ENCODE data around the gene RITA1. TPM values are rescaled to one million over a fixed set of nuclear protein-coding genes. Genes with fewer than 3 reads are reported as not detected.

RITA1 gene
- total RNA-seq, 1 experiment from 2014 or later = 17.5 TPM

DNA sequence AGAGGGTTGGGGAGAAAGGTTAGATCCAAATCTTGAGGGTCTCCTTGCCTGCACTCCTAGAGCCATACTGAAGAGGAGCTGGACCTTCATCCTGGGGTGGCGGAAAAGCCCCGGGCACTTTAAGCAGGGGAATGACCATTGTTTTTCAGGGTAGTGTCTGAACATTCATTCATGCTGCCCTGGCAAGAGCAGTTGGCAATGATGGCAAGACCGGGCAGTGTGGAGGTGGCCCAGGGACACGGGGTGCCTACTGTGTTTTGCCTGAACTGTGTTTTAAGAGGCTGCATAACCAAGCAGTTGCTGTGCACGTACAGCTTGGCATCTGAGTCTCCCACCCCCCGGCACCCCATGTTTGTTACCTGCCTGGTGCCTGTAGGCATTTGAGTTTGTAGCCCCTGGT is 50.5 kb downstream of the RITA1 start:
- intact Hi-C loops (cut with micrococcal nuclease) = no loop called here
- no peak for DNase-seq (ENCODE audit: unreplicated experiment)
- H3K4me1 Mint-ChIP-seq (ENCODE audit: insufficient read depth, unreplicated experiment) = peaks cover 15% of the 10 kb centered on the region
- BruUV-seq (replicated peaks) = no TSS peak
- H3K9me3 Mint-ChIP-seq (ENCODE audit: unreplicated experiment) = no peaks in the 10 kb centered on the region
- ChIA-PET CTCF (interaction anchor here (0.5 kb wide), 1 partner anchor 186 kb away, joined by 4 read pairs; the partner anchor contains the start of gene SDSL), POLR2A (interaction anchor here (14.2 kb wide), 1 partner anchor 9 kb away, joined by 237 read pairs; the partner anchor contains the start of gene TPCN1)
- TF ChIP-seq, protein P1, sequence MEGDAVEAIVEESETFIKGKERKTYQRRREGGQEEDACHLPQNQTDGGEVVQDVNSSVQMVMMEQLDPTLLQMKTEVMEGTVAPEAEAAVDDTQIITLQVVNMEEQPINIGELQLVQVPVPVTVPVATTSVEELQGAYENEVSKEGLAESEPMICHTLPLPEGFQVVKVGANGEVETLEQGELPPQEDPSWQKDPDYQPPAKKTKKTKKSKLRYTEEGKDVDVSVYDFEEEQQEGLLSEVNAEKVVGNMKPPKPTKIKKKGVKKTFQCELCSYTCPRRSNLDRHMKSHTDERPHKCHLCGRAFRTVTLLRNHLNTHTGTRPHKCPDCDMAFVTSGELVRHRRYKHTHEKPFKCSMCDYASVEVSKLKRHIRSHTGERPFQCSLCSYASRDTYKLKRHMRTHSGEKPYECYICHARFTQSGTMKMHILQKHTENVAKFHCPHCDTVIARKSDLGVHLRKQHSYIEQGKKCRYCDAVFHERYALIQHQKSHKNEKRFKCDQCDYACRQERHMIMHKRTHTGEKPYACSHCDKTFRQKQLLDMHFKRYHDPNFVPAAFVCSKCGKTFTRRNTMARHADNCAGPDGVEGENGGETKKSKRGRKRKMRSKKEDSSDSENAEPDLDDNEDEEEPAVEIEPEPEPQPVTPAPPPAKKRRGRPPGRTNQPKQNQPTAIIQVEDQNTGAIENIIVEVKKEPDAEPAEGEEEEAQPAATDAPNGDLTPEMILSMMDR (IDR thresholded peaks at IDR 0.05; ENCODE audit: unreplicated experiment) = no peak
- H3K27me3 Mint-ChIP-seq (ENCODE audit: insufficient read depth, unreplicated experiment) = no peaks in the 10 kb centered on the region
- no peak overlapping the region for H3K27ac Mint-ChIP-seq (ENCODE audit: low read depth, unreplicated experiment)
- peaks cover 63% of the 10 kb centered on the region for H3K36me3 Mint-ChIP-seq (ENCODE audit: insufficient read depth, unreplicated experiment)
- H3K4me3 Mint-ChIP-seq (ENCODE audit: unreplicated experiment) = no peak overlapping the region

DNA sequence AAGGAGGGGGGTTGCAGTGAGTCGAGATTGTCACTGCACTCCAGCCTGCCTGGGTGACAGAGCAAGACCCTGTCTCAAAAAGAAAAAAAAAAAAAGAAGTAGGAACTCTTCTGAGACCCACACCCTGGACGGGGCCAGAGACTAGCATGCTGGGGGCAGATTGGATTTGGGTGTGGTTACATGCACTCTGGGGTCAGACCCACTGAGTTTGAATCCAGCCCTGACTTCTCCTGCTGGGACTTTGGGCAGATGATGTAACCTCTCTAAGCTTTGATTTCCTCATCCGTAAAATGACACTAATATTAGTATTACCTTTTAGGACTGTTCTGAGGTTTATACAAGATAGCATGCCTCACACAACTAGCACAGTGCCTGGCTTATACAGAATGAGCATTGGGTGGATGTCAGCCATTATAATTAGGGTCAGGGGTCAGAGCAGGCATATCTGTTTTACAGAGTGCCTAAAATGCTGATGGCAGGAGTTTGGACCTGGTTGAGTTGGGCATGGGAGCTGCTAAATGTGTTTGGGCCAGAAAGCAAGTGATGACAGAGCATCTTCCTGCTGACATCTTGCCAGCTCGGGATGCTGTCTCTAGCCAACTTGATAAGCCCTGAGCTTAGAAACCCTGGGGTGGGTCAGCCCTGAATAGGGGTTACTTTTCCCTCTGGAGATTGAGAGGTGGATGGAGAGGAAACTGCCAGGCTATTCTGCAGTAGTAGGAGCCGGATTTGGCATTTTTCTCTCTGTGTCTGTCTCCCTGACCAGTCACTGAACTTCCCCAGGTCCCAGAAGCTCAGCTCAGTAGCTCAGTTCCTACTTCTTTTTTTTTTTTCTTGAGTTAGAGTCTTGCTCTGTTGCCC is 51.2 kb downstream of the RITA1 start:
- Mint-ChIP-seq H3K36me3 (ENCODE audit: insufficient read depth, unreplicated experiment) (peaks cover 62% of the 10 kb centered on the region), H3K27me3 (ENCODE audit: insufficient read depth, unreplicated experiment) (no peaks in the 10 kb centered on the region), H3K9me3 (ENCODE audit: unreplicated experiment) (no peaks in the 10 kb centered on the region), H3K4me1 (ENCODE audit: insufficient read depth, unreplicated experiment) (peaks cover 23% of the 10 kb centered on the region), H3K27ac (ENCODE audit: low read depth, unreplicated experiment) (peak overlapping the region; percentile 71), H3K4me3 (ENCODE audit: unreplicated experiment) (no peak overlapping the region)
- BruUV-seq (replicated peaks) = no TSS peak
- intact Hi-C loops (cut with micrococcal nuclease) = no loop called here
- DNase-seq (ENCODE audit: unreplicated experiment) = no peak
- CTCF ChIA-PET = interaction anchor here (0.6 kb wide), 2 partner anchors 14 to 1826 kb away, joined by 3 read pairs; no protein-coding TSS in a partner anchor
- TF ChIP-seq, protein P1 (IDR thresholded peaks at IDR 0.05; ENCODE audit: unreplicated experiment) = no peak
- POLR2A ChIA-PET = interaction anchor here (0.7 to 14.2 kb wide), 2 partner anchors 10 to 301 kb away, joined by 3 to 237 read pairs; partner anchors contain the start of gene TPCN1

DNA sequence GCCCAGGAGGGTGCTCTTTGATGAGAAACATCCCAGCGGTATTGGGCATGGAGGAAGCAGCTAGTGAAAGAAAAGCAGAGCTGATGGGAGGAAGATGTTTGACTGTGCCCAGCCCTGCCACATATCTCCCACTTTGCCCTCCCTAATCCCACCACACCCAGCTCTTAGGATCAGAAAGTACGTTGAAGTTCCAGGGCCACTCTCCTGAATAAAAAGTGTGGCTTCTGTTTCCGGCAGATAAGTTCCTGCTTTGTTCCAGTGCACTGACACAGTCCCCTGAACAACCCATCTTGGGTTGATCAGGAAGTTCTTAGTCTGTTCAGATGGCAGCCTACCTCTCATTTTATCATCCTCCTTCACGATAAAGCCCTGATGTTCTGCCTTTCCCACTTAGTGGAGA is 52.2 kb downstream of the RITA1 start:
- H3K27ac Mint-ChIP-seq (ENCODE audit: low read depth, unreplicated experiment) = peak overlapping the region; percentile 71
- intact Hi-C loops (cut with micrococcal nuclease) = no loop called here
- CTCF ChIA-PET = no interaction called here
- BruUV-seq (replicated peaks) = no TSS peak
- POLR2A ChIA-PET = interaction anchor here (0.7 to 14.2 kb wide), 2 partner anchors 11 to 302 kb away, joined by 3 to 237 read pairs; partner anchors contain the start of gene TPCN1
- H3K27me3 Mint-ChIP-seq (ENCODE audit: insufficient read depth, unreplicated experiment) = no peaks in the 10 kb centered on the region
- H3K4me3 Mint-ChIP-seq (ENCODE audit: unreplicated experiment) = no peak overlapping the region
- TF ChIP-seq, protein P1 (IDR thresholded peaks at IDR 0.05; ENCODE audit: unreplicated experiment) = no peak
- H3K4me1 Mint-ChIP-seq (ENCODE audit: insufficient read depth, unreplicated experiment) = peaks cover 33% of the 10 kb centered on the region
- no peaks in the 10 kb centered on the region for H3K9me3 Mint-ChIP-seq (ENCODE audit: unreplicated experiment)
- H3K36me3 Mint-ChIP-seq (ENCODE audit: insufficient read depth, unreplicated experiment) = peaks cover 59% of the 10 kb centered on the region
- no peak for DNase-seq (ENCODE audit: unreplicated experiment)

DNA sequence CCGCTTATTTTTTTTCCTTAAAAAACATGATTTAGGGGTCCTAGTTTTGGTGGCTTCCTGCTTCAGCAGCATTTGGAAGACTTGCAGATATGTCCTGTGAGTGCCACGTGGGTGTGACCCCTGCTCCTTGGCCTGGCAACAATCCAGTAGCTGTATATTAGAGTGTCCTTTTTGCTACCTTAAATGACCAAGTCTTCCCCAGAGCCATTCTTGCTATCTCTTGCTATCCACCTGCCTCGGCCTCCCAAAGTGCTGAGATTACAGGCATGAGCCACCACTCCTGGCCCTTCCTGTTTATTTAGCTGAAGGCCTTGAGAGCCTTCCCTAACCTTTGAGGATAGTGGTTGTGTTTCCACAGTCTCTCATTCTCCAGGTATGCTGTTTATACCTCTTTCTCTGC is 52.8 kb downstream of the RITA1 start:
- H3K4me1 Mint-ChIP-seq (ENCODE audit: insufficient read depth, unreplicated experiment) = peaks cover 35% of the 10 kb centered on the region
- H3K27ac Mint-ChIP-seq (ENCODE audit: low read depth, unreplicated experiment) = peak overlapping the region; percentile 95
- DNase-seq (ENCODE audit: unreplicated experiment) = no peak
- BruUV-seq (replicated peaks) = no TSS peak
- H3K27me3 Mint-ChIP-seq (ENCODE audit: insufficient read depth, unreplicated experiment) = no peaks in the 10 kb centered on the region
- POLR2A ChIA-PET = interaction anchor here (14.2 kb wide), 1 partner anchor 12 kb away, joined by 237 read pairs; the partner anchor contains the start of gene TPCN1
- TF ChIP-seq, protein P1 (IDR thresholded peaks at IDR 0.05; ENCODE audit: unreplicated experiment) = no peak
- CTCF ChIA-PET = interaction anchor here (0.5 to 0.7 kb wide), 3 partner anchors 41 to 190 kb away, joined by 3 read pairs; no protein-coding TSS in a partner anchor
- intact Hi-C loops (cut with micrococcal nuclease) = no loop called here
- H3K9me3 Mint-ChIP-seq (ENCODE audit: unreplicated experiment) = no peaks in the 10 kb centered on the region
- no peak overlapping the region for H3K4me3 Mint-ChIP-seq (ENCODE audit: unreplicated experiment)
- H3K36me3 Mint-ChIP-seq (ENCODE audit: insufficient read depth, unreplicated experiment) = peaks cover 53% of the 10 kb centered on the region

Measured in MCF 10A (cell line).